Kidney epithelial cell (primary cell): ENCODE measurements around the gene NKTR. TPM values are rescaled to one million over a fixed set of nuclear protein-coding genes. Genes with fewer than 3 reads are reported as not detected.

Experiments
- DNase-seq: peaks from one replicate; pipeline ENCODE4 v3.0.0-alpha.2; 2010; ENCODE audit warnings: low read depth
- H3K27me3 ChIP-seq: 2 replicates; pipeline ENCODE4 v1.6.0; 2011; ENCODE audit warnings: low read length; ENCODE audit not compliant: control insufficient read depth, insufficient read depth
- H3K36me3 ChIP-seq: 2 replicates; pipeline ENCODE4 v1.5.1; 2011; ENCODE audit warnings: low read length; ENCODE audit not compliant: control insufficient read depth, insufficient read depth
- H3K4me3 ChIP-seq: 2 replicates; pipeline ENCODE4 v1.5.1; 2011; ENCODE audit warnings: low read depth, mild to moderate bottlenecking, control low read depth, low read length
- total RNA-seq: library from RNA; depleted of rRNA; stranded (reverse); fragments of >200 nt; gene quantifications from 2 replicates; pipeline ENCODE4 v1.2.3, GENCODE V29; 2015
- TF ChIP-seq, protein P1 (sequence below): IDR thresholded peaks from 2 replicates; pipeline ENCODE4 v1.5.1; 2011; ENCODE audit warnings: mild to moderate bottlenecking, moderate library complexity, low read length, control low read depth, inconsistent platforms; ENCODE audit not compliant: insufficient read depth, poor library complexity, severe bottlenecking

NKTR gene
- total RNA-seq, 1 donor from 2014 or later: 29.8 TPM

DNA sequence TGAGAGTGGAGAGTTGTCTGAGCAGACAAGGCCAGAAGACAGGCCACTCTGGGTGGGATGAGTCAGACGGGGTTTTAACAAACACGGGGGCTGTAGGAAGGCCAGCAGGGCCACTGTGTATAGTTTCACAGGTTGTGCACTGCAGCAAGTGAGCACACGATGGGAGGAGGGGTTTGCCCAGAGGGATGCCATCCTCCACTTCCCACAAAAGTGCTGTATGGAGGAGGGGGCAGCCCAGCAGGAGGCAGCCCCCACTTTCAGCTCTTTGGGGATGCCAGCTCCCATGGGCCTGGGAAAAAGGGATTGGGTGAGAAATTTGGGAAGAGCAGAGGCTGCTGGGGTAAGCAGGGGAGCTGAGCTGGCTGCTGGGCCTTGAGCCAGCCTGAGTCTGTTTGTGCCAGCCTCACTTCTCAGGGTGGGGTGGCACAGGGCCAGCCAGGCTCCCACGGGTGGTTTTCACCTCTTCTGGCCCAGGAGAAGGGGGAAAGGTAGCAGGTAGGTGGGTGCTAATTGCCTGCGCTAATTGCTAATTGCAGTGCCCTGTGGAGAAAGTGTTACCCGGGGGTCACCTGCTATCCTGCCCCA lies 59.7 kb downstream of the NKTR start:
- Histone ChIP-seq H3K27me3 (no peaks in the 10 kb centered on the region), H3K36me3 (no peaks in the 10 kb centered on the region), H3K4me3 (no peak overlapping the region)
- no peak for DNase-seq
- TF ChIP-seq, protein P1, sequence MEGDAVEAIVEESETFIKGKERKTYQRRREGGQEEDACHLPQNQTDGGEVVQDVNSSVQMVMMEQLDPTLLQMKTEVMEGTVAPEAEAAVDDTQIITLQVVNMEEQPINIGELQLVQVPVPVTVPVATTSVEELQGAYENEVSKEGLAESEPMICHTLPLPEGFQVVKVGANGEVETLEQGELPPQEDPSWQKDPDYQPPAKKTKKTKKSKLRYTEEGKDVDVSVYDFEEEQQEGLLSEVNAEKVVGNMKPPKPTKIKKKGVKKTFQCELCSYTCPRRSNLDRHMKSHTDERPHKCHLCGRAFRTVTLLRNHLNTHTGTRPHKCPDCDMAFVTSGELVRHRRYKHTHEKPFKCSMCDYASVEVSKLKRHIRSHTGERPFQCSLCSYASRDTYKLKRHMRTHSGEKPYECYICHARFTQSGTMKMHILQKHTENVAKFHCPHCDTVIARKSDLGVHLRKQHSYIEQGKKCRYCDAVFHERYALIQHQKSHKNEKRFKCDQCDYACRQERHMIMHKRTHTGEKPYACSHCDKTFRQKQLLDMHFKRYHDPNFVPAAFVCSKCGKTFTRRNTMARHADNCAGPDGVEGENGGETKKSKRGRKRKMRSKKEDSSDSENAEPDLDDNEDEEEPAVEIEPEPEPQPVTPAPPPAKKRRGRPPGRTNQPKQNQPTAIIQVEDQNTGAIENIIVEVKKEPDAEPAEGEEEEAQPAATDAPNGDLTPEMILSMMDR: no peak

DNA sequence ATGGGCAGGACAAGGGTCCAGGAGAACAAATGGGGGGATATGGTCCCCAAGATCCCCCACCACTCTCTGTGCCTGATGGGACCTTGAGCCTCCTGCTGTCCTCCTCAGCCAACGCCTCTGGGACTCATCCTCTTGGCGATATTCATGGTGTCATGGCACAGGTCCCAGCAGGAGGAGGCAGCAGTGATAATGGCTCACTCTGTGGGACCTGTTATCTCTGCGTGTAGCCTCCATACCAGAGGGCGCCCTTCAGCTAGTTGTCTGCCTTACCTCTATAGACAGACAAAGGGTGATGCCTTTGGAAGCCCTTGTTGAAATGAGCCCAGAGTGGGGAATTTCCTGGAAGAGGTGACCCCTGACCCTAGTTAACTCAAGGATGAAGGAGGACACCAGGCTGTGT lies 60.4 kb downstream of the NKTR start:
- Histone ChIP-seq H3K36me3 (no peaks in the 10 kb centered on the region), H3K4me3 (no peak overlapping the region), H3K27me3 (no peaks in the 10 kb centered on the region)
- DNase-seq: no peak
- TF ChIP-seq, protein P1: peak; percentile 14

DNA sequence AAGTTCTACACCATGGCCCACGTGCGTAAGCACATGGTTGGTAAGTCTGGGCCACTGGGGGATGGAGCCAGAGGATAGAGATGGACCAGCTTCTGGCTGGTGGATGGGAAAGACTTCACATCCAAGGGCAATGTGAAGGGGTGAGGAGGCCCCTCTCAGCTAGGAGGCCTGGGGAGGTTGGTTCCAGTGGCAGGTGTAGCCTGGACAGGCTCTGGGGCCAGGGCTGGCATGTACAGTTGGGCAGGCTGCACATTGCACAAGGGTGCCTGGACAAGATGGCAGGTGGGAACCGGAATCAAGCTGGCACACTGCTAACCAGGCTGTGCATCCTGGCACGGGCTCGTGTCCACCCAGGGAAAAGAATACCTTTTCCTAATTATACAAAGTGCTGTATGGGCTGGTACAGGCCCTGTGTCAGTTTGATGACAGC lies 61.1 kb downstream of the NKTR start:
- TF ChIP-seq, protein P1: no peak
- no peak for DNase-seq
- no peak overlapping the region for H3K4me3 ChIP-seq
- no peaks in the 10 kb centered on the region for H3K27me3 ChIP-seq
- no peaks in the 10 kb centered on the region for H3K36me3 ChIP-seq

DNA sequence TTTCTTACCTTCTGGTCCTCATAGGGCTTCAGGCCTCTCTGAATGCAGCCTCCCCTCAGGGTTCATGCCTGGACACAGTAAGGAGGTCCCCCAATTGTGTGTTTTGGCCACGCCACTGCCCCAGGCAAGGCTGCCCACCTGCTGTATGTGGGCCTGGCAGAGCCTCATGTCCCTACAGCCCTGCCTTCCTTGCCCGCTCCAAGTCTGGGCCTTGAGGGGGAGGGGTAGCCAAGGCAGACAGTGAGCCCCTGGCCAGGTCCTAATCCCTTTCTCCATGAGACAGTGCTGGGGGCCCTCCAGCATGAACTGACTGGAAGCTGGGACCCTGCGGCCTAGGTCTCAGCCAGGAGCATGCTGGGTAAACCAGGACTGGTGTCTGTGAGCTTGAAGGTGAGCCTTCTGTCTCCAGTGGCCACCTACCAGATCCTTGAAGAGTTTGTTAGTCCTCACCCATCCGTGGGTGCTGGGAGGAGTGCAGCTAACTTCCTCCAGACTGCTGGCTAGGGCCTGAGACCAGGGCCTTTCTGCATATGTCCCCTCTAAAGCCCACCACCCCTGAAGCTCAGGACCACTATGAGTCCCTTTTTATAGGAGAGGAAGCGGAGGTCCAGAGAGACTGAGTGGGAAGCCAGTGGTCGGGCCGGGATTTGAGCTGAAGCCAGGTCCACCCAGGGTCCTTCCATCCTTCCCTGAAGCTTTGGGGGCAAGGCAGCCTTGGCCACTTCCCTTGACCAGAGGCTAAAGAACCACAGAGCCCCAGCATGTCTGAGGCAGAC lies 61.7 kb downstream of the NKTR start:
- H3K36me3 ChIP-seq: no peaks in the 10 kb centered on the region
- no peaks in the 10 kb centered on the region for H3K27me3 ChIP-seq
- DNase-seq: no peak
- TF ChIP-seq, protein P1: no peak
- H3K4me3 ChIP-seq: no peak overlapping the region

DNA sequence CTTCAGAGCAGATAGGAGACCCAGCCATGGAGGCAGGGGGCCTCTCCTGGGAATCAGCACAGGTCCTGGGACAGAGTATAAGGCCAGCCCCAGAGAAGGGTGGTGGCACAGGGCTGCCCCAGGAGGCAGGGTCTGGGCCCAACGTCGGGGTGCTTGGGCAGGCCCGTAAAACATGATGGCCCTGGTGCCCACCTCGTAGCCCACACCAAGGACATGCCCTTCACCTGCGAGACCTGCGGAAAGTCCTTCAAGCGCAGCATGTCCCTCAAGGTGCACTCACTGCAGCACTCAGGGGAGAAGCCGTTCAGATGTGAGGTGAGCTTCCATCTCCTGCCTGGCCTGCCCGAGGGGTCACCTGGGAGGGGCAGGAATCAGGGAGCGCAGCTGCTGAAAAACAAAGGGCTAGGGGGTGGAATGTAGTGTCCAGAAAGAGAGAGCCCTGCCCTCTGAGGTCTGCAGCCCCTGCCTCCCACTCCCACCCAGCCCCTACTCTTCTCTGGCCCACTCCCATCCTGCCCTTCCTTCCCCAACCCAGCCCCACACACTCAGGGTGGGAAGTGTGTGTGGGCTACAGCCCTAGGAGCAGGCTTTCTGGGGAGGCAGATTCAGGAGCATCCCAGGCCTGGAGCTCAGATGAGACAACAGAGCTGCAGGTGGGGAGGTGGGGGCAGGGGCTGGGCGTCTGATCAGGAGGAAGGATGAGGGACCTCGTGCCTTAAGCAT lies 62.5 kb downstream of the NKTR start:
- Histone ChIP-seq H3K36me3 (no peaks in the 10 kb centered on the region), H3K4me3 (no peak overlapping the region), H3K27me3 (peaks cover under 1% of the 10 kb centered on the region)
- DNase-seq: no peak
- TF ChIP-seq, protein P1: no peak
